HCEC 1CT (cell line): Measurements from ENCODE around the gene SH3YL1.
"Not testable (repeated sequence)": the region's sequence is repeated elsewhere in the genome, so short reads cannot be mapped to it uniquely, and the experiment has no call there.

Experiments used
- DNase-seq: peaks from one replicate; pipeline ENCODE4 v3.0.0-alpha.2; 2017

SH3YL1 gene

DNA sequence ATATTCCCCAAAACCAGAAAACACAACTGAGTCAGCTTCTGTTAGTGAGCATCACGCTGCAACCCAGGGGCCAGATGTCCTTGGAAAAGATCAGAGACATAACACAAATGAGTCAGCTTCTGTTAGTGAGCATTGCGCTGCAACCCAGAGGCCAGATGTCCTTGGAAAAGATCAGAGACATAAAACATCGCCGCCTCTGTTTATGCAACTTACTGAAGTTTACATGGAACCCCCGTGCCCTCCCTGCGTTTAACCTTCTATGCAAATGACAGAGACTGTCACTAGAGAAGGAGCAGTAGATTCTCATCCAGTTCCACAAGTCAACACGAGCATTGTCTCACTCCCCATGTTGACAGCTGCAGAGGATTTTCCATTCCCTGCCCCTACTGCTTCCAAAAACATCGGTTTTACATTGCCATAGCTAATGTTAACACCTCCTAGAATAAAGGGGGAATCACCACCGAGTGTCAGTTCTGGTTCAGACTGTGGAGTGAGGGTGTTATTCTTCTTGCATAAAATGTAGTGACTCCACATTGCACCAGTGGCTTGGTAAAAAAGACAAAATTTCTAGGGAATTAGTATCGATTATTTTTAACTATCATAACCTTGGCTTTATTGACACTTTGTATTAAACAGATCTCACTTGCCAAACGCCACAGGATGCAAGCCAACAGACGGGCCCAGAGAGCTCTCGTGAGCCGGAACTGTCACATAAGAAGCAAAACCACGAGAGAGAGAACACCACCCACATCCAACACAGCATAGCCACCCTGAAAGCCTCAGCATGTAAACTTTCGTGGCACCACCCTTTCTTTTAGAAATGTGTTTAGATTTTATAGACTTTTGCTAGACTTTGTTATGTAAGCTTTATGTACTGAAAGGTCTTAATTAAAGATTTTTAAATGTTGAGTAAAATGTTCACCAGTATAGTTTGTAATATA, 87.7 kb downstream of the SH3YL1 start:
- DNase-seq = no peak

DNA sequence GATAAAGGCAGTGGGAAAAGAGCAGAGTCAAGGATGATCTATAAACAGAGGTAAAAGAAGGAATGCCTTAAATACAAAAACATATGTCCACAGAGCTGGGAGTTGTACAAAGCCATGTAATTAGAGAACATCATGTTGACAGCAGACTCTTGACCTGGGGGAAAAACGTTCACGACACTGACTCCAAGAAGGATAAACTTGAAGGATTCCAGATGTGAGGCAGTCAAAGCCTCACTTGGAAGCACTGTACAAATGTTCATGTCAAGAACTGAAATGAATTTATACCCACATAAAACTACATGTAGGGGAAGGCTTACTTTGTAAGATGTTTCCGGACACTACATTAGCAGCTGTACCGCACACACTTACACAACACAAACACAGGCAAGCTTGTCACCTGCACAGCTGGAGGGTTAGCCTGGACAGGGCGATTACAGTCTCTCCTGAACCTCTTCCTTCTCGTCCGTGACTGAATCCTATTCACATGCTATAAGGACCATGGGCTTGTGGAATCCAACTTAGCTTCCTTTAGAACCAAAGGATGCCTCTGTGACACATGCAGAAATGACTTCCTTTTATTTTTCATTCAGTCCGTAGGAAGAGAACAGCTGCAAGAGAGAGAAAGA, 88.6 kb downstream of the SH3YL1 start:
- DNase-seq = no peak

DNA sequence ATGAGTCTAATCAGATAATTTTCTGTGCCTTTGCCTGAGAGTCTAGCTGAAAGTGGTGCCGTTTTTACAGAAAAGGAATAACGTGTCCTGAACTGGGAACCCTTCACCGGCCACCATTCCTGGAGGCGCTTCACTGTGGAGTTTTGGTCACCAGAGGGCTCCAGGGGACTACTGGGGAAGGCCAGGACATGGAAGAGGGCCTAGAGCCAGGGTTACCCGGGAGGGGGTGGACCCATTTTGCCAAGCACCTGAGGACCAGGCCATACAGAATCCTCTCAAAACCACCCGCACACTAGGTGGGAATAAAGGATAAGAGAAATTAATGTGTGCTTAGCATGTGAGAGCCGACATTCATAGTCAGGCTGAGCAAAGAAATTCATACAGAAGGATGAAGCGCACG, 91.7 kb downstream of the SH3YL1 start:
- DNase-seq = not testable (repeated sequence)

DNA sequence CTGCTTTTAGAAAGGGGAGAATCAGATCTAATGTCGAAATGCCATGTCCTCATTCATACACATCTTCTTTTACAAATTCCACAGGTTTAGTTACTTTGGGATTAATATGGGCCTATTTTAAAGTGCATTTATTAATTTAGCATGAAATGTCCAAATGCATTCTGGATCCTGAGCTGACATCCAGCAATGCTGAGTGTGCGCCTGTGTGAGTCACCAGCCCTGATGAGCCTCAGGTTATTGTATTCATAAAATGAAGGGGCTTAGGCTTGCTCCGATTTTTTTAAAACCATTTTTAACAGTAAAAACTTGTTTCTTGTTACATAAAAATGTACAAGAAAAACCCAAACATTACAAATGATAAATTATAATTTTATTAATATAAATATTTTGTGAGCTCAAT, 94.1 kb downstream of the SH3YL1 start:
- no peak for DNase-seq
